SU-DHL-6 (cell line): ENCODE data around the gene RPL28.

Experiments used
- H2AFZ ChIP-seq: fragments of 200-600 bp; sonication (generic); 2 replicates; pipeline ENCODE4 v1.6.1; 2014; ENCODE audit warnings: low read depth, mild to moderate bottlenecking, moderate library complexity, mixed read lengths, antibody characterized with exemption, low read length; ENCODE audit not compliant: severe bottlenecking
- H3F3A ChIP-seq: fragments of 200-600 bp; shearing (Covaris generic); 2 replicates; pipeline ENCODE4 v1.6.0; 2016; ENCODE audit warnings: antibody characterized with exemption, mild to moderate bottlenecking; ENCODE audit not compliant: insufficient read depth
- H3K27ac ChIP-seq: fragments of 200-600 bp; sonication (generic); 2 replicates; pipeline ENCODE4 v1.5.1; 2016; ENCODE audit warnings: low read depth, mild to moderate bottlenecking, low read length, moderate library complexity, mixed read lengths
- H3K27me3 ChIP-seq: fragments of 200-600 bp; sonication (generic), shearing (Covaris generic); 2 replicates; pipeline ENCODE4 v1.6.0; 2014; ENCODE audit warnings: mild to moderate bottlenecking, low read length
- H3K36me3 ChIP-seq: fragments of 200-600 bp; sonication (generic); 2 replicates; pipeline ENCODE4 v1.6.1; 2014; ENCODE audit warnings: mild to moderate bottlenecking, low read length, mixed read lengths
- H3K4me2 ChIP-seq: fragments of 300-600, 200-600 bp; shearing (Covaris generic), sonication (generic); 2 replicates; pipeline ENCODE4 v1.6.0; 2014; ENCODE audit warnings: low read length, low read depth, mild to moderate bottlenecking; ENCODE audit not compliant: poor library complexity, severe bottlenecking
- H3K4me3 ChIP-seq: fragments of 200-600 bp; sonication (generic); 2 replicates; pipeline ENCODE4 v1.5.1; 2014; ENCODE audit warnings: antibody characterized with exemption, low read length, mild to moderate bottlenecking, mixed read lengths; ENCODE audit not compliant: insufficient read depth, poor library complexity, severe bottlenecking
- H3K79me2 ChIP-seq: fragments of 200-600 bp; sonication (generic); 2 replicates; pipeline ENCODE4 v1.6.1; 2014; ENCODE audit warnings: mild to moderate bottlenecking, low read length, moderate library complexity; ENCODE audit not compliant: insufficient read depth
- H3K9ac ChIP-seq: fragments of 200-600 bp; sonication (generic); 2 replicates; pipeline ENCODE4 v1.7.0; 2014; ENCODE audit warnings: mild to moderate bottlenecking, low read length
- H3K9me2 ChIP-seq: fragments of 200-600 bp; sonication (generic); replicated peaks from 2 replicates; pipeline ENCODE4 v1.6.1; 2014; ENCODE audit warnings: low read length; ENCODE audit not compliant: insufficient read depth
- H3K9me3 ChIP-seq: fragments of 200-600 bp; sonication (generic); 2 replicates; pipeline ENCODE4 v1.6.1; 2014; ENCODE audit warnings: low read length, mixed read lengths; ENCODE audit not compliant: insufficient read depth
- H4K20me1 ChIP-seq: fragments of 200-600 bp; sonication (generic); 2 replicates; pipeline ENCODE4 v1.6.1; 2014; ENCODE audit warnings: low read depth, mild to moderate bottlenecking, antibody characterized with exemption, low read length, moderate library complexity, mixed read lengths
- EZH2phosphoT487 ChIP-seq: fragments of 200-600 bp; sonication (generic), shearing (Covaris generic); conservative IDR thresholded peaks from 2 replicates; pipeline ENCODE4 v1.6.1; 2018; ENCODE audit warnings: mild to moderate bottlenecking, antibody characterized with exemption, low read length, moderate library complexity, mixed read lengths
- TF ChIP-seq, protein P1 (sequence below): fragments of 200-600 bp; sonication (generic); IDR thresholded peaks from one replicate; pipeline ENCODE4 v1.5.1; 2017; ENCODE audit warnings: antibody characterized with exemption, mild to moderate bottlenecking, low read length, moderate library complexity; ENCODE audit not compliant: insufficient read depth, poor library complexity, severe bottlenecking

Gene RPL28

DNA sequence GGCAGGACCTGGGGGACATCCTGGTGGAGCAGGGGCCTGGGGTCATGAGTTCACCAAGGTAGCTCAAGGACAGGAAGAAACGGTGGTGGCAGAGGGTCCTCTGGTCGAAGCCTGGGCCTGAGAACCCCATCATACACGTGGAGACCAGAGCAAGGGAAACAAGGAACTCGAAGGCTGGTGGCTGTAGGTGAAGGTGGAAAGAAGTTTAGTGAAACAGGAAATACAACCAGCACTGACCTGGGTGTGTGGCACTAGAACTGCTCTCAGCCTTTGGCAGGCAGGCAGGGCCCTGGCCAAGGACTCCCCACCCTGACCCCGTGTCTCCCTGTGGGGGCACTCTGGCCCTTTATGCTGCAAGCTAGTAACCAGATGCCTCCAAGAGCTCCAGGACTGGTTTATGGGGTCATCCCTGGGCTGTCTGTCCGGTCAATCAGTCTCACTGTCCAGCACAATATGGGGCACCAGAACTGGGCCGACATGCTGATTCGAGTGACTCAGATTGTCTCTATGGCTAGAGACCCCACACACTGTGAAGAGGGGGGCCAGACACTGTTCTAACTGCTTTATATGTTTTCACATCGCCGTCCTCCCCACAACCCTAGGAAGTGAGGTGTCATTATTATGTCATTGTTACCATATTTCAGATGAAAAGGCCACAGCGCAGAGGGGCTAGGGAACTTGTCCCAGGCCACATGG, 35.0 kb upstream of the RPL28 start:
- H3K9ac ChIP-seq = no peak overlapping the region
- H3K79me2 ChIP-seq = no peaks in the 10 kb centered on the region
- H3K9me2 ChIP-seq = no peaks in the 10 kb centered on the region

DNA sequence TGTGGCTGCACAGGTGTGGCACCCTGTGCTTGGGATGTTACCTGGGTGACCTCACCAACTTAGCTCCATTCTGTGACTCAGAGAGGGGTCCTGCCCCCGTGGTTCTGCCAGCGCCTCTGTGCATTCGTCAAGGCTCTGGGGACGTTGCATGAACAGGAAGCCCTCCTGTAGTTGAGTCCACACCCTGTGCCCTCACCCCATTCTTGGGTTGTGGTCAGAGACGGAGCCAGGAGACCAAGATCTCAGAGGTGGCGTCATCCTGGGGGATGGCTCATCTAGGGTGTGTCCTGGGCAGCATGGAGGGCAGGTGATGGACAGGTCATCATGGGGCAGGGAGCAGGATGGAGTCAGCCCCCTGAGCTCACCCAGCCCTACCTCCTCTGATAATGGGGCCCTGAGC, 33.7 kb upstream of the RPL28 start:
- Histone ChIP-seq H2AFZ (no peak overlapping the region), H3K27ac (no peak overlapping the region), H3K9me2 (no peaks in the 10 kb centered on the region), H3K27me3 (no peaks in the 10 kb centered on the region), H3K79me2 (no peaks in the 10 kb centered on the region), H3K4me3 (no peak overlapping the region), H3K36me3 (no peaks in the 10 kb centered on the region), H3K4me2 (no peak overlapping the region), H3F3A (no peaks in the 10 kb centered on the region), H3K9me3 (no peaks in the 10 kb centered on the region), H3K9ac (no peak overlapping the region), H4K20me1 (no peaks in the 10 kb centered on the region)
- TF ChIP-seq, protein P1, sequence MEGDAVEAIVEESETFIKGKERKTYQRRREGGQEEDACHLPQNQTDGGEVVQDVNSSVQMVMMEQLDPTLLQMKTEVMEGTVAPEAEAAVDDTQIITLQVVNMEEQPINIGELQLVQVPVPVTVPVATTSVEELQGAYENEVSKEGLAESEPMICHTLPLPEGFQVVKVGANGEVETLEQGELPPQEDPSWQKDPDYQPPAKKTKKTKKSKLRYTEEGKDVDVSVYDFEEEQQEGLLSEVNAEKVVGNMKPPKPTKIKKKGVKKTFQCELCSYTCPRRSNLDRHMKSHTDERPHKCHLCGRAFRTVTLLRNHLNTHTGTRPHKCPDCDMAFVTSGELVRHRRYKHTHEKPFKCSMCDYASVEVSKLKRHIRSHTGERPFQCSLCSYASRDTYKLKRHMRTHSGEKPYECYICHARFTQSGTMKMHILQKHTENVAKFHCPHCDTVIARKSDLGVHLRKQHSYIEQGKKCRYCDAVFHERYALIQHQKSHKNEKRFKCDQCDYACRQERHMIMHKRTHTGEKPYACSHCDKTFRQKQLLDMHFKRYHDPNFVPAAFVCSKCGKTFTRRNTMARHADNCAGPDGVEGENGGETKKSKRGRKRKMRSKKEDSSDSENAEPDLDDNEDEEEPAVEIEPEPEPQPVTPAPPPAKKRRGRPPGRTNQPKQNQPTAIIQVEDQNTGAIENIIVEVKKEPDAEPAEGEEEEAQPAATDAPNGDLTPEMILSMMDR = no peak
- no peak for TF ChIP-seq EZH2phosphoT487

More for the DNA sequence above, 35.0 kb upstream of the RPL28 start:
- no peaks in the 10 kb centered on the region for H3K36me3 ChIP-seq
- TF ChIP-seq, protein P1 = no peak
- TF ChIP-seq EZH2phosphoT487 = no peak
- no peak overlapping the region for H2AFZ ChIP-seq
- no peaks in the 10 kb centered on the region for H3K9me3 ChIP-seq
- H3F3A ChIP-seq = no peaks in the 10 kb centered on the region
- no peak overlapping the region for H3K4me3 ChIP-seq
- H4K20me1 ChIP-seq = no peaks in the 10 kb centered on the region
- H3K27ac ChIP-seq = no peak overlapping the region
- no peaks in the 10 kb centered on the region for H3K27me3 ChIP-seq
- H3K4me2 ChIP-seq = no peak overlapping the region

DNA sequence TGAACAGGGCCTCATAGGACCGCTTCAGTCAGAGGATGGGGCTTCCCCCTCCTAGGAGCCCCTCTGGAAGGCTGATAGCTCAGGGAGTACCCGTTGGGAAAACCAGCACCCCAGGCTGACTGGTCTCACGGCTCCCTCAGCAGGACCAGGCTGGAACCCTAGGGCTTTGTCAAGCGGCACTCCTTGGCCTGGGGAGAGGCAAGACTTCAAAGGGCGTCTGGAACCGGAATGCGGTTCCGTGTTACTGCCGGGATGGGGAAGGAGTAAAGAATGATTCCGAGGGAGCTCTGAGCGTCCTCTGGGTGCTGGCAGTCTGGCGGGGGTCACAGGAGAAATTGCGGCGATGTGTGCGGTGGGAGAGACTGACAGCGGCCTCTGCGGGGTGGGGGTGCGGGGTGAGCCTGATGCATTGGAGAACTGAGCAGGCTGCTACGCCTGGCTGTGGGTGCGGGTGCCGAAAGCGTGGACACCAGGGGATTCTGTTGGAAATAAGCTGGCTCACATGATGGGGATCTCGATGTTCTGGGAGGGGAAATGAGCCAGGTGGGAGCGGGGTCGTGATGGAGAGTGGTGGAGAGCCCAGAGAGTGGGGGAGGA, 33.1 kb upstream of the RPL28 start:
- Histone ChIP-seq H3K4me2 (no peak overlapping the region), H3K9me2 (no peaks in the 10 kb centered on the region), H3K36me3 (no peaks in the 10 kb centered on the region), H3F3A (no peaks in the 10 kb centered on the region), H3K27ac (no peak overlapping the region), H3K79me2 (no peaks in the 10 kb centered on the region), H3K4me3 (no peak overlapping the region), H2AFZ (no peak overlapping the region), H3K9ac (no peak overlapping the region), H3K27me3 (no peaks in the 10 kb centered on the region), H4K20me1 (no peaks in the 10 kb centered on the region), H3K9me3 (no peaks in the 10 kb centered on the region)
- TF ChIP-seq, protein P1 = no peak
- no peak for TF ChIP-seq EZH2phosphoT487
